Measurements from ENCODE around the gene GRAMD2A. TPM values are rescaled to one million over a fixed set of nuclear protein-coding genes. Genes with fewer than 3 reads are reported as not detected.

Gene GRAMD2A
- total RNA-seq, 2 donors from 2014 or later: 2.0 TPM

- no peak overlapping the region for H3K27ac Mint-ChIP-seq
Measured at GRCh38 chr15:72205273-72205672, 7.7 kb upstream of the GRAMD2A start.

GRCh38 chr15:72203507-72203837 lies 5.9 kb upstream of the GRAMD2A start:
- Histone ChIP-seq H3K27ac (ENCODE audit: low read depth, low read length) (no peak overlapping the region), H3K4me3 (ENCODE audit: low read length) (no peak overlapping the region), H3K9me3 (ENCODE audit: control insufficient read depth, low read length) (no peaks in the 10 kb centered on the region), H3K9ac (ENCODE audit: extremely low read depth, low read length, poor library complexity, severe bottlenecking) (no peak overlapping the region), H3K27me3 (ENCODE audit: control insufficient read depth, insufficient read depth, low read length, poor library complexity, severe bottlenecking) (no peaks in the 10 kb centered on the region), H3K36me3 (ENCODE audit: control insufficient read depth, insufficient read depth, low read length) (peaks cover 99% of the 10 kb centered on the region), H3K4me1 (ENCODE audit: control insufficient read depth, insufficient read depth, low read length) (no peaks in the 10 kb centered on the region)
- peak; percentile 37 for DNase-seq
- H3K27ac Mint-ChIP-seq: no peak overlapping the region
- H3K9me3 Mint-ChIP-seq: no peaks in the 10 kb centered on the region
- no peak for TF ChIP-seq CTCF (conservative IDR thresholded peaks at IDR 0.05)
- no peak overlapping the region for H3K4me3 Mint-ChIP-seq
- no peaks in the 10 kb centered on the region for H3K27me3 Mint-ChIP-seq (ENCODE audit: insufficient read depth)
- H3K36me3 Mint-ChIP-seq (ENCODE audit: low read depth): peaks cover 96% of the 10 kb centered on the region
- WGBS, 2 experiments (ENCODE audit: insufficient coverage in 1 of 2, insufficient read length in 1 of 2): 93 to 100% methylated on average over 4 to 5 of the region's 5 CpGs
- H3K4me1 Mint-ChIP-seq: no peaks in the 10 kb centered on the region

More at GRCh38 chr15:72205273-72205672, 7.7 kb upstream of the GRAMD2A start:
- no peak overlapping the region for H3K4me3 Mint-ChIP-seq
- H3K9me3 Mint-ChIP-seq: no peaks in the 10 kb centered on the region
- no peaks in the 10 kb centered on the region for H3K27me3 ChIP-seq (ENCODE audit: control insufficient read depth, insufficient read depth, low read length, poor library complexity, severe bottlenecking)
- 97 to 100% methylated on average over 2 of the region's 2 CpGs for WGBS, 2 experiments (ENCODE audit: insufficient coverage in 1 of 2, insufficient read length in 1 of 2)
- TF ChIP-seq CTCF (conservative IDR thresholded peaks at IDR 0.05): no peak
- no peaks in the 10 kb centered on the region for H3K4me1 ChIP-seq (ENCODE audit: control insufficient read depth, insufficient read depth, low read length)
- peaks cover 96% of the 10 kb centered on the region for H3K36me3 Mint-ChIP-seq (ENCODE audit: low read depth)
- peaks cover 98% of the 10 kb centered on the region for H3K36me3 ChIP-seq (ENCODE audit: control insufficient read depth, insufficient read depth, low read length)
- DNase-seq: peak; percentile 14
- no peak overlapping the region for H3K9ac ChIP-seq (ENCODE audit: extremely low read depth, low read length, poor library complexity, severe bottlenecking)
- H3K4me3 ChIP-seq (ENCODE audit: low read length): no peak overlapping the region
- no peaks in the 10 kb centered on the region for H3K4me1 Mint-ChIP-seq
- no peak overlapping the region for H3K27ac ChIP-seq (ENCODE audit: low read depth, low read length)
- H3K9me3 ChIP-seq (ENCODE audit: control insufficient read depth, low read length): no peaks in the 10 kb centered on the region
- no peaks in the 10 kb centered on the region for H3K27me3 Mint-ChIP-seq (ENCODE audit: insufficient read depth)

GRCh38 chr15:72202801-72203506 lies 5.4 kb upstream of the GRAMD2A start:
- Mint-ChIP-seq H3K4me1 (peaks cover 2% of the 10 kb centered on the region), H3K27me3 (ENCODE audit: insufficient read depth) (no peaks in the 10 kb centered on the region), H3K27ac (peak overlapping the region; percentile 31), H3K9me3 (no peaks in the 10 kb centered on the region), H3K36me3 (ENCODE audit: low read depth) (peaks cover 92% of the 10 kb centered on the region), H3K4me3 (no peak overlapping the region)
- Histone ChIP-seq H3K27ac (ENCODE audit: low read depth, low read length) (peak overlapping the region; percentile 42), H3K4me3 (ENCODE audit: low read length) (no peak overlapping the region), H3K36me3 (ENCODE audit: control insufficient read depth, insufficient read depth, low read length) (peaks cover 97% of the 10 kb centered on the region), H3K27me3 (ENCODE audit: control insufficient read depth, insufficient read depth, low read length, poor library complexity, severe bottlenecking) (no peaks in the 10 kb centered on the region), H3K4me1 (ENCODE audit: control insufficient read depth, insufficient read depth, low read length) (no peaks in the 10 kb centered on the region), H3K9ac (ENCODE audit: extremely low read depth, low read length, poor library complexity, severe bottlenecking) (no peak overlapping the region), H3K9me3 (ENCODE audit: control insufficient read depth, low read length) (no peaks in the 10 kb centered on the region)
- TF ChIP-seq CTCF (conservative IDR thresholded peaks at IDR 0.05): no peak
- 93 to 94% methylated on average over 8 of the region's 8 CpGs for WGBS, 2 experiments (ENCODE audit: insufficient coverage in 1 of 2, insufficient read length in 1 of 2)
- peak; percentile 20 for DNase-seq
